Right atrium auricular region (tissue), 2 donors: ENCODE measurements around the gene ZMIZ1. TPM values are rescaled to one million over a fixed set of nuclear protein-coding genes. Genes with fewer than 3 reads are reported as not detected.

ENCODE experiments used
- DNase-seq: peaks from one replicate; pipeline ENCODE4 v3.0.0-alpha.2; 2019; ENCODE audit warnings: low spot score
- H3K27ac ChIP-seq, 2 donors: fragments of 200-600 bp; sonication (generic); 1 replicate in 1 of 2; 2 replicates in 1 of 2; pipeline ENCODE4 v1.5.1; 2016 to 2019
- H3K27me3 ChIP-seq, 2 donors: fragments of 200-600 bp; sonication (generic); one replicate each; pipeline versions ENCODE4 v1.5.1 to v1.6.0; 2017 to 2019
- H3K36me3 ChIP-seq: fragments of 200-600 bp; sonication (generic); one replicate; pipeline ENCODE4 v1.5.1; 2016
- H3K4me1 ChIP-seq, 2 donors: fragments of 200-600 bp; sonication (generic); one replicate each; pipeline versions ENCODE4 v1.5.1 to v1.6.0; 2017 to 2019
- H3K4me3 ChIP-seq, 2 donors: fragments of 200-600 bp; sonication (generic); 1 replicate in 1 of 2; 2 replicates in 1 of 2; pipeline ENCODE4 v1.5.1; 2017 to 2019; ENCODE audit warnings: mild to moderate bottlenecking in 1 of 2, moderate library complexity in 1 of 2
- H3K9me3 ChIP-seq, 2 donors: fragments of 200-600 bp; sonication (generic); one replicate each; pipeline ENCODE4 v1.5.1; 2019
- total RNA-seq, 2 donors: library from RNA; depleted of rRNA; stranded (reverse); fragments of >200 nt; gene quantifications; one replicate each; pipeline ENCODE4 v1.1.0, GENCODE V29; 2016
- TF ChIP-seq, protein P1 (sequence below), 2 donors: fragments of 200-600 bp; sonication (generic); IDR thresholded peaks; one replicate each; pipeline ENCODE4 v1.5.1; 2019; ENCODE audit warnings: antibody characterized with exemption in 2 of 2

Gene ZMIZ1
- total RNA-seq, 2 donors from 2014 or later, result 59.3 to 71.0 TPM

GRCh38 chr10:79130846-79131245 lies 62.1 kb downstream of the ZMIZ1 start:
- peaks cover 12% of the 10 kb centered on the region for H3K36me3 ChIP-seq
- H3K4me1 ChIP-seq, result peaks cover 5 to 99% of the 10 kb centered on the region in 2 donors
- TF ChIP-seq, protein P1, sequence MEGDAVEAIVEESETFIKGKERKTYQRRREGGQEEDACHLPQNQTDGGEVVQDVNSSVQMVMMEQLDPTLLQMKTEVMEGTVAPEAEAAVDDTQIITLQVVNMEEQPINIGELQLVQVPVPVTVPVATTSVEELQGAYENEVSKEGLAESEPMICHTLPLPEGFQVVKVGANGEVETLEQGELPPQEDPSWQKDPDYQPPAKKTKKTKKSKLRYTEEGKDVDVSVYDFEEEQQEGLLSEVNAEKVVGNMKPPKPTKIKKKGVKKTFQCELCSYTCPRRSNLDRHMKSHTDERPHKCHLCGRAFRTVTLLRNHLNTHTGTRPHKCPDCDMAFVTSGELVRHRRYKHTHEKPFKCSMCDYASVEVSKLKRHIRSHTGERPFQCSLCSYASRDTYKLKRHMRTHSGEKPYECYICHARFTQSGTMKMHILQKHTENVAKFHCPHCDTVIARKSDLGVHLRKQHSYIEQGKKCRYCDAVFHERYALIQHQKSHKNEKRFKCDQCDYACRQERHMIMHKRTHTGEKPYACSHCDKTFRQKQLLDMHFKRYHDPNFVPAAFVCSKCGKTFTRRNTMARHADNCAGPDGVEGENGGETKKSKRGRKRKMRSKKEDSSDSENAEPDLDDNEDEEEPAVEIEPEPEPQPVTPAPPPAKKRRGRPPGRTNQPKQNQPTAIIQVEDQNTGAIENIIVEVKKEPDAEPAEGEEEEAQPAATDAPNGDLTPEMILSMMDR (IDR thresholded peaks at IDR 0.05), result no peak
- H3K9me3 ChIP-seq, result no peaks in the 10 kb centered on the region
- no peak for DNase-seq
- H3K27me3 ChIP-seq, result no peaks in the 10 kb centered on the region
- no peak overlapping the region for H3K4me3 ChIP-seq
- peak overlapping the region; percentile 93 to 98 for H3K27ac ChIP-seq

GRCh38 chr10:79131836-79132631 lies 63.3 kb downstream of the ZMIZ1 start:
- DNase-seq, result no peak
- Histone ChIP-seq H3K4me1 (peaks cover 5 to 99% of the 10 kb centered on the region in 2 donors), H3K27ac (peak overlapping the region; percentile 93 to 98), H3K4me3 (no peak overlapping the region), H3K9me3 (no peaks in the 10 kb centered on the region), H3K27me3 (no peaks in the 10 kb centered on the region), H3K36me3 (peaks cover 9% of the 10 kb centered on the region)
- TF ChIP-seq, protein P1 (IDR thresholded peaks at IDR 0.05), result no peak

GRCh38 chr10:79132681-79133381 lies 64.1 kb downstream of the ZMIZ1 start:
- no peaks in the 10 kb centered on the region for H3K9me3 ChIP-seq
- no peak for DNase-seq
- peaks cover 5 to 99% of the 10 kb centered on the region in 2 donors for H3K4me1 ChIP-seq
- H3K36me3 ChIP-seq, result peaks cover 9% of the 10 kb centered on the region
- H3K4me3 ChIP-seq, result no peak overlapping the region
- no peaks in the 10 kb centered on the region for H3K27me3 ChIP-seq
- TF ChIP-seq, protein P1 (IDR thresholded peaks at IDR 0.05), result no peak
- peak overlapping the region; percentile 93 to 98 for H3K27ac ChIP-seq

DNA sequence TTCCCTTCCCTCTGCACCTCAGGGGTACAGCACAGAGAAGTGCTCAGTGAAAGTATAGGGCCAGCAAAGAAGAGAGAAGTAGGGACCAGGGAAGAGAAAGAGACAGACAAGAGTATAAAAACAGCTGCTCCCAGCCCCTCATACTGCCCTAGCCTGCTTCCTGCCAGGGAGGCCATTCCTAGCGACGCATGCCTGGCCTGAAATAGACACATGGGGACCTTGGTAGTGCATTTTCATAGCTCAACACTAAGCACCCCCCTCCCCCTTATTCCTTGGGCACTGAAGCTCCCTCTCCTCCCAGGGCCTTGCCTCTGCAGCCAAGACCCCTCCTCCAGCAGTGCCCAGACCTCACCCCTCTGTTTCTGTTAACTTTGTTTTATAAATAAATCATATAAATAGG lies 64.7 kb downstream of the ZMIZ1 start:
- Histone ChIP-seq H3K27me3 (no peaks in the 10 kb centered on the region), H3K4me1 (peaks cover 5 to 99% of the 10 kb centered on the region in 2 donors), H3K9me3 (no peaks in the 10 kb centered on the region), H3K36me3 (peaks cover 9% of the 10 kb centered on the region), H3K4me3 (no peak overlapping the region), H3K27ac (peak overlapping the region; percentile 93 to 98)
- DNase-seq, result no peak
- TF ChIP-seq, protein P1 (IDR thresholded peaks at IDR 0.05), result no peak

- DNase-seq, result no peak
- TF ChIP-seq, protein P1 (IDR thresholded peaks at IDR 0.05), result no peak
- H3K9me3 ChIP-seq, result no peaks in the 10 kb centered on the region
- no peak overlapping the region for H3K4me3 ChIP-seq
- H3K4me1 ChIP-seq, result peaks cover 5 to 100% of the 10 kb centered on the region in 2 donors
- peak overlapping the region; percentile 93 to 98 for H3K27ac ChIP-seq
- H3K27me3 ChIP-seq, result no peaks in the 10 kb centered on the region
- peaks cover 16% of the 10 kb centered on the region for H3K36me3 ChIP-seq
Measured at GRCh38 chr10:79135790-79136189, 67.0 kb downstream of the ZMIZ1 start.
